HG02610 (cell line): ENCODE data around the gene NCBP3.

Experiments used
- ATAC-seq: cut with Tn5 transposase; IDR thresholded peaks from one replicate; pipeline ENCODE4 v1.9.1; 2021; ENCODE audit warnings: mild to moderate bottlenecking, moderate library complexity; ENCODE audit not compliant: unreplicated experiment

The NCBP3 gene, protein sequence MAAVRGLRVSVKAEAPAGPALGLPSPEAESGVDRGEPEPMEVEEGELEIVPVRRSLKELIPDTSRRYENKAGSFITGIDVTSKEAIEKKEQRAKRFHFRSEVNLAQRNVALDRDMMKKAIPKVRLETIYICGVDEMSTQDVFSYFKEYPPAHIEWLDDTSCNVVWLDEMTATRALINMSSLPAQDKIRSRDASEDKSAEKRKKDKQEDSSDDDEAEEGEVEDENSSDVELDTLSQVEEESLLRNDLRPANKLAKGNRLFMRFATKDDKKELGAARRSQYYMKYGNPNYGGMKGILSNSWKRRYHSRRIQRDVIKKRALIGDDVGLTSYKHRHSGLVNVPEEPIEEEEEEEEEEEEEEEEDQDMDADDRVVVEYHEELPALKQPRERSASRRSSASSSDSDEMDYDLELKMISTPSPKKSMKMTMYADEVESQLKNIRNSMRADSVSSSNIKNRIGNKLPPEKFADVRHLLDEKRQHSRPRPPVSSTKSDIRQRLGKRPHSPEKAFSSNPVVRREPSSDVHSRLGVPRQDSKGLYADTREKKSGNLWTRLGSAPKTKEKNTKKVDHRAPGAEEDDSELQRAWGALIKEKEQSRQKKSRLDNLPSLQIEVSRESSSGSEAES

DNA sequence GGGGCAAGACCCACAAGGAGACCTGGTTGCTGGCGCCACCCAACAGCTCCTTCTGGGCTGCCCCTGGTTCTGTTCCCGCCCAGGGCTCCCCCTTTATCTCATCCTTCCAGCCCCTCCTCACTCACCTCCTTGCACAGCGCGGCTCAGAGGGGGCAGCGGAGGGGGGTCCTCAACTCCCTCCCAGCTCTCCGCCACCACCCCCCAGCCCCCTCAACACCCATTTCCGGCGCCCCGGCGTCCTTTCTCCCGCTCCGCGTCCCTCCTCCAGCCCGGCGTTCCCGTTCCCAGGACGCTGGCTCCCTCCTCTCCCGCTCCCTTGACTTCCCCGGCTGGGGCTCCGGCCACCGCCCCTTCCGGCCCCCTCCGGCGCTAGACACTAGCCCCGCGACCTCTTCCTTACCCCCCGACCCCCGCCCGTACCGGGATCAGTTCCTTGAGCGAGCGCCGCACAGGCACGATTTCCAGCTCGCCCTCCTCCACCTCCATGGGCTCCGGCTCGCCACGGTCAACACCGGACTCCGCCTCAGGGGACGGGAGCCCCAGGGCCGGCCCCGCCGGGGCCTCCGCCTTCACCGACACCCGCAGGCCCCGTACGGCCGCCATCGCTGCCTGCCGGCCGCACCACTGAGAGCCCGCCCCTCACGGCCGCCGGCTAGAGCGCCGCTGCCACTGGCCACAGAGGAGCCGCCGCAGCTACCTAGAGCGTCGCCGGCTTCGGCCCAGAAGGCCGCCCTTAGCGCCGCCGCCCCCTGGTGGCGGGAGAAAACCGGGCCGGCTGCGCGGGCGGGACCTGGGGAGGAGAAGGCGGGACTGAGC lies at the start of gene NCBP3:
Gene NCBP3, minus strand, starts transcription at position 626 of the 816 bp plus-strand sequence. Its CDS starts 23 bp downstream, at position 603.
- ATAC-seq, result peak; percentile 94

DNA sequence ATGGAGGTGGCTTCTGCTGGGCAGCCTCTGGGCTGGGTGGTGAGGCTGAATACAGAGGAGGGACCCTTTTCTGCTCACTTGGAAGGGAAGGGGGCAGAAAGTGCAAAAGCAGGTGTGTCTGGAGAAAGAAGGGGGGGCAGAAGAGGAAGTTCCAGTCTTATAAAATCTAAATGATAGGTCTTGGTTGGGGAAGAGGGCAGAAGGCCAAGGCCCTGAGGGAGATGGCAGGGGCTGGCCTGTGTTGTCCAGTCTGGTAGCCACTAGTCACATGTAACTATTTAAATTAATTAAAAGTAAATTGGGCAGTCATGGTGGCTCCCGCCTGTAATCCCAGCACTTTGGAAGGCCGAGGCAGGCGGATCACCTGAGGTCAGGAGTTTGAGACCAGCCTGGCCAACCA lies 49.3 kb upstream of the NCBP3 start:
- no peak for ATAC-seq

DNA sequence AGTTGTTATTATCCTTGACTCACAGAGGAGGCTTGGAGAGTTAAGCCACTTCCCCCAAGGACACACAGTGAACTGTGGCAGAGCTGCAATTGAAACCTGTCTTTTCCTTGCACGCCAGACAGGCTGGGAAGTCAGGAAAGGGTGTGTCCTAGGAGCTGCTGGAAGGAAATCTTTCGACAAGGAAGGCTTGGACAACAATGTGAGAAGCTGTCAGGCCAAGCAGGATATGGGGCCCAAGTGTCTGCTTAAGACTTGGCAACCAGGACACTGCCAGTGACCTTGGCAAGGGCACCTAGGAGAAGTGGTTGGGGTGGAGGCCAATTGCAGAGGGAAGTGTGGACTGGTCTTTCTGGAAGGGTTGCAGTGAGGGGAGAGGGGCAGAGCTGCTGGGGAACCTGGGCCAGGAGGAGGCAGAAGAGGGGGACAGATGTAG lies 48.9 kb upstream of the NCBP3 start:
- ATAC-seq, result no peak

DNA sequence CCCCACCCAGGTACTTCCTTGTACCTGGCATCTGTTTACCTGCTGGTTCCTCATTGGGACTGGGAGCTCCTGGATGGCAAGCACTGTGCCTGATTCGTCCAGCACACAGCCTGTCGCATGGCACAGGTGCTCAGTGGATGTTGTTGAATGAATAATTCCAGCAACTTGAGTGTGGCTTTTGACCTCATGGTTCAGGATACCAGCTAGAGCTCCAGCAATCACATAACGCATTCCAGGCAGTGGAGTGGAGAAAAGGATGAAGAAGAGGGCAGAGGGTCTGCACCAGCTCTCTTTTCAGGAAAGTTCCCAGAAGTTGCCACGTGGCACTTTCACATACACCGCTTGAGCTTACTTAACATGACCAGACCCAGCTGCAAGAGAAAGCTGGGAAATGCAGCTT lies 48.1 kb upstream of the NCBP3 start:
- ATAC-seq, result no peak

DNA sequence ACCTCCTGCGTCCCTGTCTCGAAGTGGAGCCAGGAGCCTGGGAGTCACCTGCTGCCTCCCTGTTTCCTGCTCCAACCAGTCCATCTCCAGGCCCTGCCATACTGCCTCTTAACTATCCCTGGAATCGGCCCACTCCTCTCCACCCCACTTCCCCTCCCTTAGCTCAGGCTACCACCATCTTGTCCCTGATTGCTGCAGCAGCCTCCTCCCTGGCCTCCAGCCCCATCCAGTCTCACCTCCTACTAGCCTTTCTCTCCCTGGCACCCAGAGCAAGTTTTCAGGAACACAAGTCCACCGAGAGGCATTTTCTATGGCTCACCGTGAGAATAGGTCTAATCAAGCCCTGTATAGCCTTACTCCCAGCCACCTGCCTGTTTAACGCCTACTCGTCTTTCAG lies 47.7 kb upstream of the NCBP3 start:
- ATAC-seq, result no peak

DNA sequence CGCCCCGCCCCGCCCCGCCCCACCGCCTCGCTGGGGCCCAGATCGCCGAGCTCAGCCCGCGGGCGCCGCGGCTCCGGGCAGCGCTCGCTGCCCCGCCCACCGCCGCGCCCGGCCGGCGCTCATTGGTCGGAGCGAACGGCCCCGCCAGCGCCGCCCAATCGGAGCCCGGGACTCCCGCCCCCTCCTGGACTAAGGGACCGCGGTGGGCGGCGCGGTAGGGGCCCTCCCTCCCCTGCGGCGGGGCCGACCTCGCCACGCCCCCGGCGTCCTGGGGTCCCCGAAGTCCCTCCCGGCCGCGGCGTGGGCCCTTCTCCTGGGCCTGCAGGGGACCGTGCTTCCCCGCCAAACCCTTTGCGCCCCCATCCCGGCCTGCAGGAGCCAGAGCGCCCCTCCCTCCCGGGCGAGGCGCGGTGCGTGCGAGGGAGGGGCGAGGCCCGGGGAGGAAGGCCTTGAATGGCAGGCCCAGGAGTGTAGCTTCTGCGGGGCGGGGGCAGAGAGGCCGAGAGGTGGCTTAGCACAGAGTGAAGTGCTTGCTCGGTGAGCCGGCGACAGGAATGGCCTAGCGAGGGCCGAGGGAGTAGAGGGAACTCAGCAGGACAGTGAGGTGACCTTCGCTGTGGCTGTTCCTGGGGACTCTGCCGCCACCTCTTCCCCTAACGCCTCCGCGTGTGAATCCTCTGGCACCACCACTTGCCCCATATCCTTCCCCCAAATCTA lies 47.1 kb upstream of the NCBP3 start, which contains the start of gene CAMKK1:
Gene CAMKK1, minus strand, starts transcription at position 51 of the 717 bp plus-strand sequence. CDS start 7,366 bp downstream, outside the sequence.
- peak; percentile 83 for ATAC-seq

DNA sequence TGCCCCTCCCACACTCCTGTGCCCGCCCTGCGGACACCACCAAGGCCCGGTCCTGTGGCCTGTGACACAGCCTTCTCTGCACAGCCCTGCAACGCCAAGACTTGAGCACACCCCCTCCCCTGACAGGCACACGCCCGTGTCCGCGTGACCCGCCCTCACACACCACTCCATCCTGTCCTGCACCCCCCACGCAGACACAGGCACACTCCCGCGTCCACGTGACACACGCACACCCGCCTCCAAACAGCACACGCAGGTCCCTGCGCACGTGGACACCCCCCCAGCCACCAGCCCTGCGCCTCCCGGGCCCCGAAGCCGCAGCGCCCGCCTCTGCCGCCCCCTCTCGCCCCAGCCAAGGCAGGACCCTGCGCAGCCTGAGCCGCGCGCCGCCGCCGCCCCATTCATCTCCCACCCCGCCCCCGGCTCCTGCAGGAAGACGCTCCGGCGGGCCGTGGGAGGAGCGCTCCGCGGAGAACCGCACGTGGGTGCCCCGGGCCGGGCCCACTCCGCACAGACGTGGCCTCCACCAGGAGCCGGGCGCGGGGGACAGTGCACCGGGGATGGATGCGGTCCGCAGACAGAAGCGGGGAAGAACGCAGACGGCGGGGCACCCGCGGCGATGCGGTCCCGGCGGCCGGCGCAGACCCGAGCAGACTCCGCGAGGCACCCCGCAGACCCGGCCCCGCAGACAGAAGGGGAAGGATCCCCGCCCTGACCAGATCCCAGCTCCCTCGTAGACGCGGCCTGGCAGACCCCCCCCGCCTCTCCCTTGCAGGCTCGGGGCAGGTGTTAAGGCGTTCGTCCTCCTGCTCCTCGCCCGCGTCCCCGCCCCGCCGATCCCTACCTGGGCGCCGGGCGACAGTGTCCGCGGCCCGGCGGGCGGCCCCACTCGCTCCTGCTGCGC lies 46.3 kb upstream of the NCBP3 start:
- no peak for ATAC-seq

DNA sequence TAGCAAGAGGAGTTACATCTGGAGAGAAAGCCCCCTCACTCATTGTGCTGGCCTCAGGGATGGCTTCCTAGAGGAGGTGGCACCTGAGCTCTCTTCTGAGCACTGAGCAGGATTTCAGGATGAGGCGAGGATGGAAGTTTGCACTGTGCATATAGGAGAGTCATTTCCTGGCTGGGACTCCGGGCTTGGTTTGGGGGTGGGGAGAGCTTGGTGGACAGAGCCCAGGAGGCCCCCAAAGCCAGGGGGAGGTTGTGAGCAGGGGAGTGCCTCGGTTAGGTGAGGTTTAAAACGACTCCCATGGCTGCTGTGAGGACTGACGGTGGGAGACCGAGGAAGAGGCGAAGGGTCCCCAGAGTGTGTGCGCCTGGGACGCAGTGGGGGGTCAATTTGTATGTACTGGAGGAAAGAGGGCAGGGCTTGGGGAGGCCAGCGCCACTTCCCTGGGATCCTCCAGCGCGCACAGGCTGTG lies 45.6 kb upstream of the NCBP3 start:
- no peak for ATAC-seq

DNA sequence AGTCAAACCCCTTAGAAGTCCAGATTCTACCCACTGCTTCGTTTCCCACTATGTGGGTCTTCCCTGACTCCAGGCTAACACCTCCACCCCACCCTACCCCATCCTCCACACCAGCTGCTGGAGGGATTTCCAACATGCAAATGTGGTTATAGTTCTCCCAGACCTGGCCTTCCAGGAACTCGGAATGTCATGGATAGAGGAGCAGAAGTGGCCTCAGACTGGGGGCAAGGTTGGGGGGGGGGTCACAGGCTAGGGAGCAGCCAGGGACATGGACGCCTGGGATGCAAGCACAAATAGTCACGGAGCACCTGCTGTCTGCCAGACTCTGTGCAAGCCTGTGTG lies 44.8 kb upstream of the NCBP3 start:
- no peak for ATAC-seq

DNA sequence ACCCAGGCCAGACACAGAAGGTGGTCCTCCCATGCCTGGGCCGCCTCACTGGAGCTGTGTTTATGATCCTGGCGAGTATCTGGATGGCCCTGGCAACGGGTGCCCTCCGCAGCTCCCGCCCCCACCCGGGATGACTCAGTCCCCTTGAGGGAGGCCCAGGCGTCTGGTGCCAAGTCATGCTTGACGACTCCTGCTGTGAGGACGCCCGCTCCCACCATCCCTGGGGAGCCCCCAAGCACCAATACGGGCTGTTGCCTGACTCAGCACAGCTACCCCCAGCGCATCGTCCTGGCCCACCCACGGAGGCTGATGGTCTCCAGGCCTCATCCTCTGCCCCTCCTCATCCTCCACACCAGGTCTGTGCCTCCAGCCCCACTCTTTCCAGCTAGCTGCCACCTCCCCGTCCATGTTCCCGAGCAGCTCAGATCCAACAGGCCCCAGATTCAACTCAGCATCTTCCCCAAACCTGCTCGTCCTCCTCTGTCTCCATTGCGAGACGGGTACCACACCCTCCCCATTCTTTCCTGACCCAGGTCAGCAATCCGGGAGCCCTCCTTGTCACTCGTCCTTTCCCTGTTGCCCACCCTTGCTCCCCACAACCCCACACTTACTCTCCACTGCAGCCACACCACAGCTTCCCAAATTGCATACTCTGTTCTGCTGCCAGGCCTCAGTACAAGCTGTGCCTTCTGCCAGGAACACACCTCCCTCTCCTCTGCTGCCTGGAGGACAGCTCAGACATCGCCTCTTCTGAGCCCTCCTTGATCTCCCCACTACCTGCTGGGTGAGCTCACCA lies 44.2 kb upstream of the NCBP3 start:
- ATAC-seq, result no peak

DNA sequence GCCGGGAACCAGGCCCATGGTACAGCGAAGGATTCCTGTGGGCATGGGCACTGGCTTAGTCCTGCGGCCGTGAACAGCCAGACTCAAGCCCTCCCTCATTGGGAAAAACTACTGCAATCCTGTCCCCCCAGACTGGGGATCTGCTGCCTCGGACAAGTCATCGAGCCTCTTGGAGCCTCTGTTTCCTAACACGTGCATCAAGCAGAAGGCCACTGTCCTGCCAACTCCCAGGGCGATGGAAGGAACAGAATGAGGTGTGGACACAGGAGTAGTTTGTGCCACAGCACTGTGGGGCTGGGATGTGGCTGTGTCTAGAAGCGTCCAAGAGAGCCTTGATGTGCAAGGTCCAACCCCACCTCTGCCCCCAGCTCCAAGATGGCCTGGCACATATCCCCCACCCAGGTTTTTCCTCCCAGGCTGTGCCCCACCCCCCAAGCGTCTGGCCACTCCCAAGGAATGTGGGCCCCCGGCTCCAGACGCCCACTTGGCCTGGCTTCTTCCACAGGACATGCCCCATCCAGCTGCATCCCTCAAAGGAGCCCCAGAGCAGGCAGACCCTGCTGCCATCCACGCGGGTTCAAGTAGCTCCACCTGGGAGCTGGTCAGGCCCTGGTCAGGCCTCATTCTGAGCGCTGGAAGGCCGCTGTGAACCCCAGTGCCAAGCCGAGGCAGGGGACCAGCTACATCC lies 43.4 kb upstream of the NCBP3 start:
- no peak for ATAC-seq

DNA sequence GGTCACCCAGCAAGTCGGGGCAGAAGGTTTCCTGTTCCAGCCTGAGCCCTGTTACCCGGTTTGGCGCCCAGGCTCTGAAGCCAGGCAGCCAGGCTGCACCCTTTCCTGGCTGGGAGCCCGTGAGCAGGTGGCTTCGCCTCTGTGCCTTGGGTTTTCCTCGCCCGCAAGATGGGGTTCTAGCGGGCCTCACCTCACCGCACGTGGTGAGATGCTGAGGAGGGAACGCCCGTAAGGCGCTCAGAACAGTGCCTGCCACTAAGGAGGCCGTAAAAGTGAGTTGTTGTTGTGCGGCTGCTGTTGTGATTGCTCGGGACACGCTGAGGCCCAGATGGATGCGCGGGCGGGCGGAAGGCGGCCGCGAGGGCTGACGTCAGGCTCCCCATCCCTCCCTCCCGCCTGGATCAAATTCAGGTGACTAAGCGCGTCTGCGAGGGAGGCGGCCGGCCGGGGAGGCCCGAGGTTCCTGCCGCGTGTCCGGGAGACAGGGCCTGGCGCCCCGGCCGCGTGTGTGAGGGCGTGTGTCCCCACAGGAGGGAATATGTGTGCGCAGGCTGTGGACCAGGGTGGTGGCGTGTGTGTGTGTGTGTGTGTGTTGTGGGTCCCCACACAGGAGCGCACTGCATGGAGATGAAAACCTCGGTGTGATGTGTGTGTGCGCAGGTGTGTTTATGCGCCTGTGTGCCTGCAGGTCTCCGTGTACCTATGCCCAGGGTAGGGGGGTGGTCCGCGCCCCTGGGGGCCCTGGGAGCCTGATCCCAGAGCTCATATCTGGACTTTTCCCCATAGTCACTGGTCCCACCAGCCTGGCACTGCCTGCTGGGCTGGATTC lies 42.5 kb upstream of the NCBP3 start:
- ATAC-seq, result no peak

DNA sequence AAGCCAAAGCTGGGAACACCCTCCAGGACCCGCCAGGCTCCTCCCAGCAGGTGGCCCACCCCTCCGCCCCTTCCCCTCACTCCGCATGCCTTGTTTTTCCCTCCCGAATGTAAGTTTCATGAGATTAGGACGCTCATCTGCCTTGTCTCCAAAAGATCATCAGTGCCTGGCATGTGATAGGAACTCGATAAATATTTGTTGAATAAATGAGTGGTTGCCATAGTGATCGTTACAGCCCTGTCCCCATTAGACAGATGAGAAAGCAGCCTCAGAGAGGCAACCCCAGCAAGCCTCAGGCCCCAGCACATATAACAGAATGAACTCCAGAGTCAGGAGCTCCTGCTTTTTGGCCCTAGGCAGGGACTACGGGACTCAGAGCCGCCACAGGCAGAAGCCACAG lies 41.8 kb upstream of the NCBP3 start:
- no peak for ATAC-seq

DNA sequence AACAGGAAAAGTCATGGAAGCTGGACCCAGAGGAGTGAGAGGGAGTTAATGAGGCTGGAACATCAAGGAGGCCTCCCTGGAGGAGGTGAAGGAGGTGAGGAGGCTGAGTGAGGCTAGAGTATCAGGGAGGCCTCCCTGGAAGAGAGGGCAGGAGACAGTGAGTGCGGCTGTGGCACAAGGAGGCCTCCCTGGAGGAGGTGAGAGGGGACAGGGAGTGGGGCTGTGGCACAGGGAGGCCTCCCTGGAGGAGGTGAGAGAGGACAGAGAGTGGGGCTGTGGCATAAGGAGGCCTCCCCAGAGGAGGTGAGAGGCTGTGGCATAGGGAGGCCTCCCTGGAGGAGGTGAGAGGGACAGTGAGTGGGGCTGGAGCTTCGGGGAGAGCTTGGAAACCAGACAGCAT lies 41.3 kb upstream of the NCBP3 start:
- ATAC-seq, result no peak

DNA sequence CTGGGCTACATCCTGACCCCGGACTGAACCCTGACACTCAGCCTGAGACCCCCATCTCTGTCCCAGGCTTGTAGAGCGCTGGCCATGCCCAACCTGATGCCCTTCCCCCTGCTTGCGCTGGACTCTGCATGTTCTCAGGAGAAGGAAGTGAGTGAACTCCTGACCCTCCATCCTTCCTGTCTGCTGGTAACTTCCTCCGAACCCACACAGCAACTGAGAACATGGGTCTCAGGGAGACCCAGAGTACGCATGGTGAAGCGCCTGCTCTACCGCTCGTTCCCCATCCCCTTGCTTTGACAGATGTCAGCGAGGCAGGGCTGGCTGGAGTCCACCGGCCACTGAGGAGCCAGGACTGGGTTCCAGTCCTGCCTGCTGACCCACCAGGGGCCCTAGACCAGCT lies 40.7 kb upstream of the NCBP3 start:
- no peak for ATAC-seq

DNA sequence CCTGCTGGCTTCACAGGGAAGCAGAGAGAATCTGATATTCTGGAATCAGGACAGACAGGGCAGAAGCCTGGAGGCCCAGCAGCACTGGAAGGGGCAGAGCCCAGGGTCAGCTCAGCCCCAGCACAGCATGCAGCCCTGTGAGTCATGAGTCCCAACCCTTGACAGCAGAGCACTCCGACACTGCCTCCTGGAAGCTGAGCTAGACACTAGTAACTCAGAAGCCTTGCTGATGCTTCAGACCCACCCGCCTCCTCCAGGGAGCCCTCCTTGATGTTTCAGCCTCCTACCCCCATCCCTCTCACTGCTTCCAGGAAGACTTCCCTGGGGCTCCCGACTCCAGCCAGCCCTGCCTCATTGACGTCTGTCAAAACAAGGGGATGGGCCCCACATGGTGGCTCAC lies 39.9 kb upstream of the NCBP3 start:
- no peak for ATAC-seq

DNA sequence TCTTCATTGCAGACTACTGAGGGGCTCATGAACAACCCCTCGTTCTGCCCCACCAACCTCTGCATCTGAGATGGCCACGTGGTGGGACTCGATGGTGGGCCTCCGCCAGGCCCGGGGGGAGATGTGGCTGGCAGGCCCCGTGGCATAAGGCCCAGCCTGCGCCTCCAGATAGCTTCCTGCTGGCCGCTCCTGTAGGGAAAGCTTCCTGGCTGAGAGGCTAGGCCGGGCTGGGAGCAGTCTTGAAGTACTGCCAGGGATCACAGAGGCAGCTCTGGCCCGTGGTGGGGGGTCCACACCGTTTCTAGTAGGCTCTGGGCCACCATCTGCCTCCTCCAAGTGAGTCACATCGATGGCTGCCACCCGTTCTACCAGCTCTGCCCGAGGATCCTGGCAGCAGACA lies 39.2 kb upstream of the NCBP3 start:
- ATAC-seq, result no peak

DNA sequence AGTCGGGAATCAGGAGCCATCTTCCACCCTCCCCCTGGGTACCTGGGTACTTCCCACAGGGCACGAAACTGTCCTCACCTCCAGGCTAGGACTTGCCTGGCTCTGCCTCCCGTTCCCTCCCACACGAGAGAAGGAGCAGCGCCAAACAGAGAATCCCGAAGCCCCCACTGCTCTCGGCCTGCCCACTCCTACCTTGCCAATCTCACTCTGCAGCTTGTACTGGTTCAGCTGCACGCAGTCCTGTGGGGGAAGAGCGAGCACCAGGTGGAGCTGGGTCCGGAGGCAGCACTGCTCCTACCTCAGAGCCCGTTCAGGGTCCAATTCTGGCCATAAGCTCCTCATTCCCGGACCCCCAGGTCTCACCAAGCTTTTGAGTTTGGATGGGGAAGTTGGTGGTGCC lies 38.1 kb upstream of the NCBP3 start:
- no peak for ATAC-seq
